ENCODE results near the gene DNM3.
"Not testable (repeated sequence)": the region's sequence is repeated elsewhere in the genome, so short reads cannot be mapped to it uniquely, and the experiment has no call there.

Gene DNM3

GRCh38 chr1:171841050-171841910, at the start of gene DNM3:
TSS of gene DNM3 (plus strand) at chr1:171841498. CDS start at chr1:171841657, 159 bp downstream.
- peak; percentile 60 for DNase-seq (ENCODE audit: low read depth)

GRCh38 chr1:171792656-171793369, 48.5 kb upstream of the DNM3 start:
- no peak for DNase-seq (ENCODE audit: low read depth)

GRCh38 chr1:171793636-171794035, 47.7 kb upstream of the DNM3 start:
- no peak for DNase-seq (ENCODE audit: low read depth)

- DNase-seq (ENCODE audit: low read depth) = no peak
Observed at GRCh38 chr1:171794085-171794484, 47.2 kb upstream of the DNM3 start.

- no peak for DNase-seq (ENCODE audit: low read depth)
Observed at GRCh38 chr1:171796592-171796991, 44.7 kb upstream of the DNM3 start.

- no peak for DNase-seq (ENCODE audit: low read depth)
Observed at GRCh38 chr1:171798311-171798710, 43.0 kb upstream of the DNM3 start.

- DNase-seq (ENCODE audit: low read depth) = no peak
Observed at GRCh38 chr1:171798765-171799164, 42.5 kb upstream of the DNM3 start.

GRCh38 chr1:171799166-171799565, 42.1 kb upstream of the DNM3 start:
- no peak for DNase-seq (ENCODE audit: low read depth)

- not testable (repeated sequence) for DNase-seq (ENCODE audit: low read depth)
Observed at GRCh38 chr1:171799698-171800097, 41.6 kb upstream of the DNM3 start.

- DNase-seq (ENCODE audit: low read depth) = no peak
Observed at GRCh38 chr1:171800342-171800741, 41.0 kb upstream of the DNM3 start.

- DNase-seq (ENCODE audit: low read depth) = no peak
Observed at GRCh38 chr1:171800851-171801250, 40.4 kb upstream of the DNM3 start.

- no peak for DNase-seq (ENCODE audit: low read depth)
Observed at GRCh38 chr1:171801487-171801891, 39.8 kb upstream of the DNM3 start.

- no peak for DNase-seq (ENCODE audit: low read depth)
Observed at GRCh38 chr1:171802207-171802606, 39.1 kb upstream of the DNM3 start.

- no peak for DNase-seq (ENCODE audit: low read depth)
Observed at GRCh38 chr1:171803045-171803444, 38.3 kb upstream of the DNM3 start.

- no peak for DNase-seq (ENCODE audit: low read depth)
Observed at GRCh38 chr1:171803461-171804022, 37.8 kb upstream of the DNM3 start.

GRCh38 chr1:171805395-171806115, 35.7 kb upstream of the DNM3 start:
- no peak for DNase-seq (ENCODE audit: low read depth)

GRCh38 chr1:171807556-171807955, 33.7 kb upstream of the DNM3 start:
- DNase-seq (ENCODE audit: low read depth) = no peak

- no peak for DNase-seq (ENCODE audit: low read depth)
Observed at GRCh38 chr1:171809834-171810233, 31.5 kb upstream of the DNM3 start.

GRCh38 chr1:171811672-171812071, 29.6 kb upstream of the DNM3 start:
- no peak for DNase-seq (ENCODE audit: low read depth)

GRCh38 chr1:171814692-171815091, 26.6 kb upstream of the DNM3 start:
- no peak for DNase-seq (ENCODE audit: low read depth)

GRCh38 chr1:171816300-171816901, 24.9 kb upstream of the DNM3 start:
- no peak for DNase-seq (ENCODE audit: low read depth)

Data from stimulated activated CD8-positive, alpha-beta memory T cell treated with anti-CD3 and anti-CD28 coated beads, Interleukin-12 subunit alpha, Interleukin-12 subunit beta, amount 100 ng/mL, for 1 hour (primary cell).